HEK293 (cell line): ENCODE measurements around the gene ZNF688.

Source experiments
- CTCF ChIA-PET: fragments of 350-600 bp; formaldehyde crosslinking; extraction: SDS; loops from one replicate; lab custom pipeline; 2021; ENCODE audit warnings: antibody characterized with exemption; lab: Yijun Ruan, JAX
- POLR2A ChIA-PET: fragments of 300-600 bp; formaldehyde crosslinking; extraction: SDS; loops from one replicate; lab custom pipeline; 2020; ENCODE audit warnings: antibody characterized with exemption, inconsistent platforms; lab: Yijun Ruan, JAX
- H3K27ac ChIP-seq: fragments of 200-500 bp; sonication (Bioruptor generic); 2 replicates; pipeline ENCODE4 v1.5.1; 2014; ENCODE audit warnings: low read depth, low read length, control low read depth, inconsistent platforms; ENCODE audit errors: extremely low read depth
- H3K36me3 ChIP-seq, 2 experiments: fragments of 200-500 bp in 1 of 2; sonication (Bioruptor generic) in 1 of 2; 1 replicate in 1 of 2; 2 replicates in 1 of 2; pipeline ENCODE4 v1.5.1; 2014 to 2017; ENCODE audit warnings: inconsistent platforms in 2 of 2, low read length in 2 of 2; ENCODE audit not compliant: control insufficient read depth in 2 of 2, insufficient read depth in 1 of 2
- H3K4me1 ChIP-seq: fragments of 200-500 bp; sonication (Bioruptor generic); 2 replicates; pipeline ENCODE4 v1.5.1; 2014; ENCODE audit warnings: mild to moderate bottlenecking, low read length, inconsistent platforms; ENCODE audit not compliant: control insufficient read depth, insufficient read depth
- H3K4me3 ChIP-seq: 2 replicates; pipeline ENCODE4 v1.5.1; 2011; ENCODE audit warnings: low read depth, mild to moderate bottlenecking, control low read depth, low read length, moderate library complexity
- H3K9me3 ChIP-seq: fragments of 200-500 bp; sonication (Bioruptor generic); 2 replicates; pipeline ENCODE4 v1.5.1; 2014; ENCODE audit warnings: low read depth, low read length, inconsistent platforms; ENCODE audit not compliant: control insufficient read depth, insufficient read depth
- BCL11A ChIP-seq: fragments of 450-650 bp; formaldehyde crosslinking; IDR thresholded peaks from 2 replicates; pipeline ENCODE4 v1.5.1; 2016; ENCODE audit warnings: low read depth, missing biosample characterization, missing genetic modification characterization
- HOXD13 ChIP-seq: sonication (generic); formaldehyde crosslinking; IDR thresholded peaks from 2 replicates; pipeline ENCODE4 v1.8.0; 2022; ENCODE audit warnings: missing genetic modification reagents, borderline replicate concordance
- IKZF3 ChIP-seq: fragments of 450-650 bp; IDR thresholded peaks from 2 replicates; pipeline ENCODE4 v1.5.0; 2018; ENCODE audit warnings: missing biosample characterization, mild to moderate bottlenecking, missing genetic modification characterization, moderate library complexity
- KLF1 ChIP-seq: fragments of 450-650 bp; formaldehyde crosslinking; IDR thresholded peaks from 2 replicates; pipeline ENCODE4 v1.5.1; 2016; ENCODE audit warnings: missing biosample characterization, missing genetic modification characterization
- KLF16 ChIP-seq: fragments of 450-650 bp; formaldehyde crosslinking; IDR thresholded peaks from 2 replicates; pipeline ENCODE4 v1.5.1; 2017; ENCODE audit warnings: missing biosample characterization, missing genetic modification characterization
- KLF17 ChIP-seq: fragments of 450-650 bp; formaldehyde crosslinking; IDR thresholded peaks from 2 replicates; pipeline ENCODE4 v1.5.1; 2016; ENCODE audit warnings: missing biosample characterization, missing genetic modification characterization
- MEIS1 ChIP-seq: sonication (generic); formaldehyde crosslinking; IDR thresholded peaks from 2 replicates; pipeline ENCODE4 v1.8.1; 2022; ENCODE audit warnings: missing genetic modification reagents, mild to moderate bottlenecking, borderline replicate concordance
- OVOL3 ChIP-seq: fragments of 450-650 bp; formaldehyde crosslinking; IDR thresholded peaks from 2 replicates; pipeline ENCODE4 v1.5.1; 2016; ENCODE audit warnings: missing biosample characterization, missing genetic modification characterization
- PRDM1 ChIP-seq: fragments of 450-650 bp; formaldehyde crosslinking; IDR thresholded peaks from 2 replicates; pipeline ENCODE4; 2016; ENCODE audit warnings: missing biosample characterization, missing genetic modification characterization
- REPIN1 ChIP-seq: fragments of 450-650 bp; formaldehyde crosslinking; IDR thresholded peaks from 2 replicates; pipeline ENCODE4 v1.5.1; 2017; ENCODE audit warnings: missing biosample characterization, missing genetic modification characterization, low read depth
- SCRT1 ChIP-seq: fragments of 450-650 bp; formaldehyde crosslinking; IDR thresholded peaks from 2 replicates; pipeline ENCODE4 v1.5.1; 2016; ENCODE audit warnings: missing biosample characterization, missing genetic modification characterization, borderline replicate concordance
- SCRT2 ChIP-seq: fragments of 450-650 bp; formaldehyde crosslinking; IDR thresholded peaks from 2 replicates; pipeline ENCODE4 v1.5.1; 2016; ENCODE audit warnings: missing biosample characterization, missing genetic modification characterization
- SP2 ChIP-seq: fragments of 450-650 bp; formaldehyde crosslinking; IDR thresholded peaks from 2 replicates; pipeline ENCODE4 v1.5.1; 2016; ENCODE audit warnings: missing biosample characterization, missing genetic modification characterization
- ZBTB17 ChIP-seq: fragments of 450-650 bp; formaldehyde crosslinking; IDR thresholded peaks from 2 replicates; pipeline ENCODE4 v1.5.1; 2016; ENCODE audit warnings: missing biosample characterization, missing genetic modification characterization
- ZBTB21 ChIP-seq: fragments of 450-650 bp; formaldehyde crosslinking; IDR thresholded peaks from 2 replicates; pipeline ENCODE4 v1.5.1; 2017; ENCODE audit warnings: missing biosample characterization, missing genetic modification characterization
- ZBTB7A ChIP-seq: fragments of 450-650 bp; formaldehyde crosslinking; IDR thresholded peaks from 2 replicates; pipeline ENCODE4 v1.5.1; 2016; ENCODE audit warnings: low read depth, missing biosample characterization, missing genetic modification characterization
- ZFP3 ChIP-seq: fragments of 450-650 bp; formaldehyde crosslinking; IDR thresholded peaks from 2 replicates; pipeline ENCODE4 v1.5.1; 2016; ENCODE audit warnings: low read depth, missing biosample characterization, missing genetic modification characterization
- ZNF157 ChIP-seq: fragments of 450-650 bp; formaldehyde crosslinking; IDR thresholded peaks from 2 replicates; pipeline ENCODE4 v1.5.1; 2016; ENCODE audit warnings: missing biosample characterization, missing genetic modification characterization
- ZNF473 ChIP-seq: fragments of 450-650 bp; formaldehyde crosslinking; IDR thresholded peaks from 2 replicates; pipeline ENCODE4 v1.5.1; 2017; ENCODE audit warnings: missing biosample characterization, missing genetic modification characterization
- ZNF571 ChIP-seq: fragments of 450-650 bp; formaldehyde crosslinking; IDR thresholded peaks from 2 replicates; pipeline ENCODE4 v1.5.0; 2017; ENCODE audit warnings: missing biosample characterization, missing genetic modification characterization
- ZNF768 ChIP-seq: fragments of 450-650 bp; formaldehyde crosslinking; IDR thresholded peaks from 2 replicates; pipeline ENCODE4 v1.5.1; 2018; ENCODE audit warnings: missing biosample characterization, mild to moderate bottlenecking, missing genetic modification characterization
- ZNF777 ChIP-seq: fragments of 450-650 bp; formaldehyde crosslinking; IDR thresholded peaks from 2 replicates; pipeline ENCODE4 v1.5.1; 2017; ENCODE audit warnings: missing biosample characterization, missing genetic modification characterization, borderline replicate concordance
- TF ChIP-seq, protein P1 (sequence below): fragments of 450-650 bp; formaldehyde crosslinking; IDR thresholded peaks from 2 replicates; pipeline ENCODE4; 2016; ENCODE audit warnings: missing biosample characterization, missing genetic modification characterization
- TF ChIP-seq, protein P2 (sequence below): fragments of 450-650 bp; formaldehyde crosslinking; IDR thresholded peaks from 2 replicates; pipeline ENCODE4 v1.5.1; 2016; ENCODE audit warnings: missing biosample characterization, missing genetic modification characterization

The ZNF688 gene

GRCh38 chr16:30570636-30571444 lies 674 bp downstream of the ZNF688 start (continued):
- no peak for TF ChIP-seq ZNF777
- TF ChIP-seq ZBTB21: peak; percentile 91
- no peak for TF ChIP-seq ZNF768 (tag by site-specific recombination)
- no peak for TF ChIP-seq ZBTB7A (tag by site-specific recombination)
- TF ChIP-seq, protein P1, sequence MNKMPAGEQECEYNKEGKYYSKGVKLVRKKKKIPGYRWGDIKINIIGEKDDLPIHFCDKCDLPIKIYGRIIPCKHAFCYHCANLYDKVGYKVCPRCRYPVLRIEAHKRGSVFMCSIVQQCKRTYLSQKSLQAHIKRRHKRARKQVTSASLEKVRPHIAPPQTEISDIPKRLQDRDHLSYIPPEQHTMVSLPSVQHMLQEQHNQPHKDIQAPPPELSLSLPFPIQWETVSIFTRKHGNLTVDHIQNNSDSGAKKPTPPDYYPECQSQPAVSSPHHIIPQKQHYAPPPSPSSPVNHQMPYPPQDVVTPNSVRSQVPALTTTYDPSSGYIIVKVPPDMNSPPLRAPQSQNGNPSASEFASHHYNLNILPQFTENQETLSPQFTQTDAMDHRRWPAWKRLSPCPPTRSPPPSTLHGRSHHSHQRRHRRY (tag by site-specific recombination): peak; percentile 35; the same call in 1 of the 2 replicates
- peak; percentile 58; the same call in 1 of the 2 replicates for TF ChIP-seq ZNF157 (tag by site-specific recombination)
- peak; percentile 68; the same call in 1 of the 2 replicates for TF ChIP-seq ZFP3
- TF ChIP-seq OVOL3 (tag by site-specific recombination): peak; percentile 91; the same call in 1 of the 2 replicates
- TF ChIP-seq PRDM1 (tag by site-specific recombination): no peak
- TF ChIP-seq REPIN1 (tag by site-specific recombination): peak; percentile 31; the same call in 1 of the 2 replicates
- TF ChIP-seq SP2 (tag by site-specific recombination): no peak

GRCh38 chr16:30569746-30570635 lies 1.5 kb downstream of the ZNF688 start:
- Histone ChIP-seq H3K27ac (no peak overlapping the region), H3K36me3 (no peaks in the 10 kb centered on the region), H3K4me1 (peaks cover 3% of the 10 kb centered on the region; the same call in 1 of the 2 replicates), H3K4me3 (no peak overlapping the region), H3K9me3 (no peaks in the 10 kb centered on the region)
- ChIA-PET CTCF (interaction anchor here (1.2 kb wide), 1 partner anchor 15 kb away, joined by 3 read pairs; no protein-coding TSS in a partner anchor), POLR2A (interaction anchor here (0.9 to 2.8 kb wide), 8 partner anchors 10 to 153 kb away, joined by 4 to 69 read pairs (median 12); partner anchors contain the start of genes DCTPP1, ZNF689, ZNF747 and ZNF764)
- TF ChIP-seq KLF16 (tag by site-specific recombination) (no peak), IKZF3 (tag by site-specific recombination) (peak; percentile 6; the same call in 1 of the 2 replicates), HOXD13 (CRISPR knock-in tag) (no peak)

- POLR2A ChIA-PET: interaction anchor here (1.2 kb wide), 1 partner anchor 34 kb away, joined by 4 read pairs; the partner anchor contains the start of gene ZNF747
- CTCF ChIA-PET: no interaction called here
- Histone ChIP-seq H3K27ac (no peak overlapping the region), H3K4me3 (no peak overlapping the region), H3K36me3 (no peaks in the 10 kb centered on the region), H3K9me3 (no peaks in the 10 kb centered on the region), H3K4me1 (peaks cover 2% of the 10 kb centered on the region; the same call in 1 of the 2 replicates)
- TF ChIP-seq ZBTB17 (0 out of 2 replicates have a peak, but pooled peaks have one; percentile 15), BCL11A (tag by site-specific recombination) (no peak), KLF17 (tag by site-specific recombination) (no peak), SCRT2 (tag by site-specific recombination) (0 out of 2 replicates have a peak, but pooled peaks have one; percentile 30), KLF1 (tag by site-specific recombination) (peak; percentile 35; the same call in 1 of the 2 replicates), ZNF571 (tag by site-specific recombination) (no peak), ZNF473 (no peak), MEIS1 (CRISPR knock-in tag) (no peak), SCRT1 (0 out of 2 replicates have a peak, but pooled peaks have one; percentile 19)
- TF ChIP-seq, protein P2, sequence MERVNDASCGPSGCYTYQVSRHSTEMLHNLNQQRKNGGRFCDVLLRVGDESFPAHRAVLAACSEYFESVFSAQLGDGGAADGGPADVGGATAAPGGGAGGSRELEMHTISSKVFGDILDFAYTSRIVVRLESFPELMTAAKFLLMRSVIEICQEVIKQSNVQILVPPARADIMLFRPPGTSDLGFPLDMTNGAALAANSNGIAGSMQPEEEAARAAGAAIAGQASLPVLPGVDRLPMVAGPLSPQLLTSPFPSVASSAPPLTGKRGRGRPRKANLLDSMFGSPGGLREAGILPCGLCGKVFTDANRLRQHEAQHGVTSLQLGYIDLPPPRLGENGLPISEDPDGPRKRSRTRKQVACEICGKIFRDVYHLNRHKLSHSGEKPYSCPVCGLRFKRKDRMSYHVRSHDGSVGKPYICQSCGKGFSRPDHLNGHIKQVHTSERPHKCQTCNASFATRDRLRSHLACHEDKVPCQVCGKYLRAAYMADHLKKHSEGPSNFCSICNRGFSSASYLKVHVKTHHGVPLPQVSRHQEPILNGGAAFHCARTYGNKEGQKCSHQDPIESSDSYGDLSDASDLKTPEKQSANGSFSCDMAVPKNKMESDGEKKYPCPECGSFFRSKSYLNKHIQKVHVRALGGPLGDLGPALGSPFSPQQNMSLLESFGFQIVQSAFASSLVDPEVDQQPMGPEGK: 0 out of 2 replicates have a peak, but pooled peaks have one; percentile 12
Observed at GRCh38 chr16:30569281-30569680, 2.2 kb downstream of the ZNF688 start.
